MM.1S (cell line): ENCODE data around the gene PAX9.

ENCODE experiments used
- CTCF ChIP-seq: fragments of 300-600 bp; sonication (generic); IDR thresholded peaks from 2 replicates; pipeline ENCODE4 v1.5.1; 2016; ENCODE audit warnings: antibody characterized with exemption, low read length, mixed read lengths
- EZH2 ChIP-seq: fragments of 300-600 bp; sonication (generic); optimal IDR thresholded peaks from 2 replicates; pipeline ENCODE3; 2017; ENCODE audit warnings: low read depth, mild to moderate bottlenecking, antibody characterized with exemption, low read length, mixed read lengths
- EZH2phosphoT487 ChIP-seq: fragments of 300-600 bp; sonication (generic); IDR thresholded peaks from 2 replicates; pipeline ENCODE4 v1.6.1; 2018; ENCODE audit warnings: antibody characterized with exemption, low read length

- TF ChIP-seq CTCF, result no peak
- no peak for TF ChIP-seq EZH2
- TF ChIP-seq EZH2phosphoT487, result no peak
Observed at GRCh38 chr14:36672095-36672494, 10.4 kb downstream of the PAX9 start.
